ENCODE data around the gene ENHO.

Gene ENHO

DNA sequence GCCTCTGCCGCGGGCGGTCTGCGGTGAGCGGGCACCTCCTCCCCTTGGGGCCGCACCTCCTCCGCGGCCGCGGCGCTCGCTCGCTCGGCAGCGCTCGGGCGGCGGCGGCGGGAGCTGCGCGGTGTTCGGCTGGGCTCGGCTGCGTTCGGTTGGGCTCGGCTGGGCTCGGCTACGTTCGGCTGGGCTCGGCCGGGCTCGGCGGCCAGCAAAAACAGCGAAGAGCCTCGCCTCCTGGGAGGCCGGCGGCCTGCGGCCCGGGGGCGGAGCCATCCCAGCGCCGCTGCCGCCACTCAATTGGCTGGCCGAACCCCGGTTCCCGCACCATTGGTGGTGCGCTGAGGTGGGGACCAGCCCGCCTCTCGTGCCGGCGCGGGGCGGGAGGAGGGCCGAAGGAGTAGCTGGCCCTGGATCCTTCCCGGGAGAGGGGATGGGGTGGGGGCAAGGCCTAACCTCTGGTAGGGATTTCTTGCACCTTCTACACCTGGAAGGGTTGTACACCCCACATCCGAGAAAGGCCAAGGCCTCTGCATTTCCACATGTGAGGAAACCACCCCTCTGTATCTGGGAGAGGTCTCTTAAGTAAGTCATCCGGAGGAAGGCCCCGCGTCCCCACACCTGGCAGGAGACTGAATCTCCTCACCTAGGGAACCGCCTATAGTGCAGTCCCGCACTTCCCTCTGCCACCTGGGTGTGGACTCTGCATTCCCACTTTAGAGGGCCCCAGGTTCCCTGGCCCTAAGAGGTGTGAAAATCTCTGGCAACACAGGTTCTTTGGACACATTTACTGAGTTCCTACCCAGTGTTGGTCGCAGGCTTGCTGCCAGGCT is at the start of gene ENHO:
ENHO (minus strand) TSS at position 20 of the 827 bp plus-strand sequence. CDS start 1,295 bp downstream, outside the sequence.
- DNase-seq (ENCODE audit: low read depth in 3 of 3): peak; percentile 75 to 87 (median 80)

DNA sequence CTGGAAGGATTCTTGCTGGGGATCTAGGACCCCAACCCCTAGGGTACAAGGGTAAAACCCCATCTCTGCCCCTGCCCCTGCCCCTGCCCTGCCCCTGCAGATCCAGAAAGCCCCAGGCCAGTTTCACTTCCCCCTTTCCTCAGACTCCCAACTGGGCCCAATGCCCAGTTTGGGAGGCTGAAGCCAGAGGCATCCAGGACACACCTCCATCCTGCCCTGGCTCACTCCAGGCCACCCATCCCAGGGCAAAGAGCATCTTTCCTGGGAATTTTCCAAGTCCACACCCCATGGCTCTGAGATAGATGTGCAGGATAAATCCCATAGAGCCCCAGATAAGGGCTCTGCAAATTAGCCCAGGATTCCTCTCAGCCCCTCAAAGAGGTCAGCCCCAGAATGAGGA is 49.3 kb upstream of the ENHO start:
- DNase-seq (ENCODE audit: low read depth in 3 of 3): no peak

GRCh38 chr9:34571481-34571810 is 48.7 kb upstream of the ENHO start:
- no peak for DNase-seq (ENCODE audit: low read depth in 3 of 3)

DNA sequence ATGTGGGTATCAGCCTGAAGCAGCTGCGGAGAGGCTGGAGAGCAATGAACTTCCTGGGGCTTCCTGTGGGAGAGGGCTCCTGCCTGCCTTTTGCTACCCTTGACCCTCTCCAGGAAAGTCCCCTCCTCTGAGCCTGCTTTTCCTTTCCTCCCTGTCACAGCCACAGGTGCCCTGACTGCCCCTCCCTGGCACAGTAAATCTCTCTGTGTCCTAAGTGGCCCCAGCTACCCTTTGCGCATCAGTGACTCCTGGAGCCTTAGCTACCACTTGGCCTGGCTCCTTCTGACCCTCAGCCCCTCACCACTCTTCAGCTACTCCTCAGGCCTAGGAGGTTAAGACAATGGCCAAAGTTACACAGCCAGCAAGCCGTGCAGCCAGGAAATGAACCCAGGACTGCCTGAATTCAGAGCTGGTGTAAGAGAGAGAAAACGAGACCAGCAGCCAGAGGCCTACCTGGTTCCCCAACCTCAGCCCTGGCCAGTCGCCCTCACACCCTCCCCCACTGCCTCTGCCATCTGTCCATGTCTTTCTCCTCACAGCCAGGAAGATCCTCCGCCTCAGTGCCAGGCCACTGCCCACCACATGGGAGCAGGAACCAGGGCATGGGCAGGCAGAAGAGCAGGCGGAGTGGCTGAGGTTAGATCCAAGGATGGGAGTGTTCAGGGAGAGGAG is 48.2 kb upstream of the ENHO start:
- DNase-seq (ENCODE audit: low read depth in 3 of 3): no peak

DNA sequence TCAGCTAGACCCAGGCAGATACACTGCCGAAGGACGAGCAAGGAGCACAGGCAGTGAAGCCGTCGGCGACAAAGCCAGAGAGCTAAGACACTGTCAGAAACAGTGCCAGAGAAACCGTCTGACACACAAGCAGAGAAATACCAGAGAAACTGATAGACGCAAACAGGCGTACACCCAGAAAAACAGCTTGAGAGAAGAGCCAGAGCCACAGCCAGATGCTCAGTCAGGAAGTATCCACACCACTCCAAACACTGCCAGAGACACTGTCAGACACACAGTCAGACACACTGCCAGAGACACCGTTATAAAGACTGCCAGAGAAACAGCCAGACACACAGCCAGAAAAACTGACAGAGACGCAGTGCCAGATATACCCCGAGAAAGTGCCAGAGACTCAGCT is 47.6 kb upstream of the ENHO start:
- DNase-seq (ENCODE audit: low read depth in 3 of 3): no peak

- DNase-seq (ENCODE audit: low read depth in 3 of 3): no peak
Observed at GRCh38 chr9:34568774-34569173, 46.0 kb upstream of the ENHO start.

- DNase-seq (ENCODE audit: low read depth in 3 of 3): no peak
Observed at GRCh38 chr9:34568133-34568532, 45.3 kb upstream of the ENHO start.

DNA sequence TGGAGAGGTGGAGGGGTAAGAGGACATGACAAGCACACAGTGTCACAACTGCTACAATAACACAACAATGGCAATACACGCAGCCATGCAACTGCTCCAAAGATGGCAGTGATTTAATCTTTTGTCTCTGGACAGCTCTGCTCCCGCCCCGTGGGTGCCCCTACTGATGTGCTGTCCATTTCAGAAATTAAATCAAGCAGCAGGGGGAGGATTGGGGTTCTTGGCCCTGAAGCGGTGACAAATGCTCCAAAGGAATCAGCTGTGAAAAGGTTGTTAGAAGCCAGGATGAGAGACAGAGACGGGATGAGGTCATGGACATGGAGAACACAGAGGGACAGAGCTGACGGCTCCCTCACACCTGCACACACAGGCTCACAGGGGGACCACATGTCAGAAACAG is 44.2 kb upstream of the ENHO start:
- DNase-seq (ENCODE audit: low read depth in 3 of 3): no peak

DNA sequence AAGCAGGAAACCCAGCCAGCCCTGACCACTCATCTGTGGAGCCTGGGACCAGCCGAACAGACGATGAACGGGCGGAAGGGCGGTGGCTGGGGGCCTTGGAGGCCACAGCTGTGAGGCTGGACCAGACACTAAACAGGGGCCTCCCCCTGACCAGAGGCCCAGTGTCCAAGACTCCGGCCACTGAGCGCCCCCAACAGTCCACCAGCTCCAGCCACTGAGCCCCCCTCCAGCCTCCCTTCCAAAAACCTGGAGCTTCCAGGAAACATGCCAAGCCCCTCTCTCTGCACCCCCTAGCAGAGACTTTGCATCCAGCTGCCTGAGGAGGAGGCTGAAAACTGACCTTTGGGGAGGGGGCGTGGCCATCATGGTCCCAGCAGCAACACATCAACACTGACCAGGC is 43.5 kb upstream of the ENHO start:
- DNase-seq (ENCODE audit: low read depth in 3 of 3): no peak

GRCh38 chr9:34565856-34566255 is 43.1 kb upstream of the ENHO start:
- DNase-seq (ENCODE audit: low read depth in 3 of 3): no peak

DNA sequence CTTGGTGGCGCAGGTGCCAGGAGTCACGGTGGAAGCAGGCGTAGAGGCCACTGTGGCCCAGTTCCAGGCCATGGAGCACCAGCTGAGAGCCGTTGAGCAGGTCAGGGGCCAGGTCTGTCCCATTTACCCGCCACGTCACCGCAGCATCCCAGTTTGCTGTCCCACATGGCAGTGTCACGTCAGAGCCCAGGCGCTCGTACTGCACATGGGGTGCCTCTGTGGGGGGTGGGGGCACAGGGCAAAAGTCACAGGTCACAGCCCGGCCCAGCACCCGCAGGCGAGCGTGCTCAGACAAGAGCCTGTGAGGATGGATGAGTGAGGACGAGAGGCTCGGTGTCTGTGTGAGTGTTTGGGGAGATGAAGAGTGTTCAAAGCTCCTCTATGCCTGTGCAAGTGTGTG is 41.8 kb upstream of the ENHO start:
- no peak for DNase-seq (ENCODE audit: low read depth in 3 of 3)

DNA sequence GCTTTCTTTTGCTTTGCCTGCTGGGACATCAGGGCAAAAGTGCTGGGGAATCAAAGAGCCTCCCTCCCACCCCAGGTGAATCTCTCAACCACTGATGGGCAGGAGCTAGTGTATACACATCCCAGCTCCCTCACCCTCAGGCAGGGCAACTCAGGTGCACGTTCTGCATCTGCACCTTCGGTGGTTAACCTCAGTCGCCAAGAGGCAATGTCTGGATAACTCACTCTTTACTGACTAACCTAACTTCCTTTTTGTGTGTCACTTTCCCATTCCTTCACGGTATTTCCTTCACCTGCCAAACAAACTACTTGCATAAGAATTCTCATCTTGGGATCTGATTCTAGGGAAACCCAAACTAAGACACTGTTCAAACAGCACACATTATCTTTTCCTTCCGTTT is 40.5 kb upstream of the ENHO start:
- DNase-seq (ENCODE audit: low read depth in 3 of 3): no peak

- DNase-seq (ENCODE audit: low read depth in 3 of 3): no peak
Observed at GRCh38 chr9:34562135-34562745, 39.5 kb upstream of the ENHO start.

GRCh38 chr9:34560599-34561214 is 37.9 kb upstream of the ENHO start:
- DNase-seq (ENCODE audit: low read depth in 3 of 3): no peak

DNA sequence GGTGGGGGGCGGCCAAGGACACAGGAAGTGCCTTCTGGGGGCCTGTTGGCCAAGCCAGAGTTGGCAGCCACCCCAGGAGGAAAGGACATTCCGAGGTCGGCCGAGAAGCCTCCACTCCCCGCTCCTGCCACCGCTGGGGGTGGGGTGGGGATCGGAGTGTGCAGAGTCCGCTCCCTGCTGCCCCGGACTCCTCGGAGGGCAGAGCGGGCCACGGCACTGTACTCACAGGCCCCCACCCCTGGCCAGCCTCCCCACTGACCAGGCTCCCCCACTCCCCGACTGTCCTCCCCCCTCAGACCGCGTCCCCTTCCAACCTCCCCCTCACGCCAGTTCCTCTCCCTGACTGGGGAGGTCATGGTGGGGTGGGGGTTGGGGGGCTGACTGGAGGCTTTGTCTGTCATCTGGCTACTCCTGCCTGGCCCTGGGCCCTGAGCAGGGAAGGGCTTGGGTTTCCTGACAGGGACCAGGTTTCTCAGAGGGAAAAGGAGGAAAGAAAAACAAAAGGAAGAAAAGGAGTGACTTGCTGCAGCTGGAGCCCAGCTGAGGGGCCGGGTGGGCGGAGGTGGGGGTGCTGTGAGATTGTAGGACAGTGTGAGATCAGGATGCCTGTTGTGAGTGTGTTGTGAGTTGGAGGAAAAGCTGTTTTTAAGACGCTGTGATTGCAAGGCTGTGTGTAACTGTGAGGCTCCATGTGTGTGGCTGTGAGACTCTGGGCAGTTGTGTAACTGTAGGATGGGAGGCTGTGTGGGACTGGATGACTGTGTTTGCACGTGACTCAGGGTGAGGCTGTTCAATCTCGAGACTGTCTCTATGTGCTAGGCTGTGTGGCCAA is 37.0 kb upstream of the ENHO start:
- DNase-seq (ENCODE audit: low read depth in 3 of 3): no peak

- DNase-seq (ENCODE audit: low read depth in 3 of 3): no peak
Observed at GRCh38 chr9:34558919-34559623, 36.3 kb upstream of the ENHO start.

DNA sequence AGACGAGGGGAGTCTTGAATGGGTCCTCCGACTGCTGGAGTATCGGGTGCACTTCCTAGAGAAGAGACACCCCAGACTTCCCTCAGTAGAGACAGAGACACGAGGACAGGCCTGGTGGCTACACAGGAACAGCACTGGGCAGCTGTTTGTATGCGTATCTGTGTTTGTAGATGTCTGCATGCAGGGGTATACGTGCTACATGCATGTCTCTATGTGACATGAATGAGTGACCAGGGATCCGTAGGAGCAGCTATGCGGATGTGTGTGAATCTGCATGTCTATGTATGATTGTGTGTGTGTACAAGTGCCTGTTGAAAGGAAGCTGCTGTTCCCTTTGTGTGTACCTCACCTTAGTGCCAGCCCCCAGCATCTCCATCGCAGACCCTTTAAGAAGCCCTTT is 35.6 kb upstream of the ENHO start:
- no peak for DNase-seq (ENCODE audit: low read depth in 3 of 3)

DNA sequence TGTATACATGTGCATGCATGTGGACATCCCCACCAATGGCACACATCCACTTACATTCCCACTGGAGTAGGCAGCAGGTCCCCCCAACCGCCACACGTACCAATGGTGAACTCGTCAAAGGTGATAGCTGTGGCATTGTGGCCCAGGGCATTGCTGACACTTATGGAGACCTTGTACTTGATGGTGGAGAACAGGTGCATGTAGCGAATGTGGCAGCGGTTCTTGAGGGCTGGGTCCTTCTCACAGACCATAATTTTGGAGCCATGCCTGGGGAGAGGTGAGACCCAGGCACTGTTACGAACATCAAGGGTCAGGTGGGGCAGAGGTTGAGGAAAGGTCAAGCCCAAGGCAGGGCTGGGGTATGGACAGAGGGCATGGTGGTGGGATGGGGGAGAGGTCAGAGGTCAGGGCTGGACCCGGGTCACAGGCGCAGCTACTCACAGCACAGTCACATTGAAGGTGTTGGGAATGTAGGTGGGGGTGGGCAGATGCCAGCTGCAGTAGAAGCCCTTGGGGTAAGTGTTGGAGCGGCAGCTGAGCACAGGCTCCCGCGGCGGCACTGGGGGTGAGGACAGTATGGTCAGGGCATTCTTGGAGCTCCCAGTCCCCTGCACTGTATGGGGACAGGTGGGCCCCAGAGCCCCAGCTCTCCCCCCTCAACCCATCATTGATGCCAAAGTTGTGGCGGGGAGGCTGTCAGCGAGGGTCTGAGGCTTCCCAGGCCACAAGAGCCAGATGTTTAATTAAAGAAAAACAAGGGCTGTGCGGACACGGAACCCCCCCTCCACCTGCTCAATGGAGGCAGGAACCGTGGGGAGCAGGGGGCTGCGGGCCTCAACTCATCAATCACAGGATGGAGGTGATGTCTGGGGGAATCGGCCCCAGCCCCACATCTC is 34.9 kb upstream of the ENHO start:
- no peak for DNase-seq (ENCODE audit: low read depth in 3 of 3)

DNA sequence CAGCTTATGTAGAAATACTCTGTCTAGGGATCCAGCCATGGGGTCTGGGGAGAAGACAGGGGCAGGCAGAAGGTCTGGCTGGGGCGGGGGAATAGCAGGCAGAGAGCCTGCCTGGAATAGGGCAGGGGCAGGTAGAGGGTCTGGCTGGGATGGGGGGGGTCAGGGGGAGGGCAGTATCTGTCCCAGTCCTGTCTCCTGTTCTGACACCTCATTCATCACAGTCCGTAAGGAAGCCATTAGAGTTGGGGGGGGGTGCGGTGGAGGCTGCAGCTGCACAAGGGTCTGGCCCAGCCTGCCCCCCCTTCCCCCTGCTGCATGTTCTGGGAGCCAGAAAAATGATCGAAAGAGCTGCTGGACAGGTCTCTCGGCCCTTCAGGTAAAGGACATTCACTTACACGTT is 34.2 kb upstream of the ENHO start:
- no peak for DNase-seq (ENCODE audit: low read depth in 3 of 3)

DNA sequence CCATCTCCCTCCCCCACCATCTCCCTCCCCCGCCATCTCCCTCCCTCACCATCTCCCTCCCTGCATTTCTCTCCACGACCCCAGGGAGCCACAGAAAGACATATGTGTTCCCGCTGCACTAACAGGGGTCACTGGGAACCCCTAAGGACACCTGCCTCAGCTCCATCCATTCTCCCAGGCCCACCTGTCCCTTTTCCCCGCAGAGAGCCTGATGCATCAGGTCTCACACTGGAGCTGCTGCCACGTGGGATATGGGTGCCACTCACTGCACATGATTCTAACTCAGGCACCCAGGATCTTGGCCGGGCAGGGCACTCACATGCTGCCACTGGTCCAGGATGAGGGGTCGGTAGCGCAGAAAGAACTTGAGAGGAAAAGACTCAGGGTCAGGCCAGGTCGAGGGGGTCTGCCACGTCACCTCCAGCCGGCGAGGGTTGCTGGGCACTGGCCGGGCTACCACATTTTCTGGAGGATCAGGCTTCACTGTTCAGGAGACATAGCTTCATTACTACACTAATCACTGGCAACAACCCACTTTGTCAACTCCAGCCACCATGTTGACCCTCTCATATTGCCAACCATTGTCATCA is 33.2 kb upstream of the ENHO start:
- no peak for DNase-seq (ENCODE audit: low read depth in 3 of 3)
